CD4-positive, alpha-beta T cell treated with Interleukin-15 for 4 hours (primary cell): ENCODE measurements around the gene PCGF1.

Experiments
- DNase-seq: peaks from one replicate; pipeline ENCODE4 v3.0.0-alpha.2; 2020; ENCODE audit warnings: low spot score

Gene PCGF1

GRCh38 chr2:74507145-74507925 lies at the start of gene PCGF1:
PCGF1 (minus strand) TSS chr2:74507695; CDS start chr2:74507668, 27 bp downstream.
- DNase-seq: peak; percentile 98

GRCh38 chr2:74556831-74557370 lies 49.4 kb upstream of the PCGF1 start:
- DNase-seq: no peak

- DNase-seq: no peak
Measured at GRCh38 chr2:74556159-74556558, 48.7 kb upstream of the PCGF1 start.

- DNase-seq: no peak
Measured at GRCh38 chr2:74555610-74556103, 48.2 kb upstream of the PCGF1 start.

GRCh38 chr2:74554820-74555531 lies 47.5 kb upstream of the PCGF1 start:
- DNase-seq: peak; percentile 18

GRCh38 chr2:74553892-74554819 lies 46.7 kb upstream of the PCGF1 start, which contains the start of the genes DOK1 and LOXL3:
DOK1 (plus strand) TSS chr2:74554720; CDS start chr2:74554755, 35 bp downstream.
LOXL3 (minus strand) TSS chr2:74553942; CDS start chr2:74552634, 1,308 bp downstream.
- peak; percentile 80 for DNase-seq

GRCh38 chr2:74552914-74553811 lies 45.7 kb upstream of the PCGF1 start:
- DNase-seq: no peak

- no peak for DNase-seq
Measured at GRCh38 chr2:74551942-74552913, 44.7 kb upstream of the PCGF1 start.

- no peak for DNase-seq
Measured at GRCh38 chr2:74551530-74551929, 44.0 kb upstream of the PCGF1 start.

GRCh38 chr2:74550231-74550630 lies 42.7 kb upstream of the PCGF1 start:
- DNase-seq: no peak

- no peak for DNase-seq
Measured at GRCh38 chr2:74548900-74549826, 41.7 kb upstream of the PCGF1 start.

GRCh38 chr2:74548285-74548899 lies 40.9 kb upstream of the PCGF1 start:
- no peak for DNase-seq

- no peak for DNase-seq
Measured at GRCh38 chr2:74546004-74546403, 38.5 kb upstream of the PCGF1 start.

GRCh38 chr2:74544634-74545033 lies 37.1 kb upstream of the PCGF1 start:
- DNase-seq: peak; percentile 13

GRCh38 chr2:74542978-74543377 lies 35.5 kb upstream of the PCGF1 start:
- DNase-seq: no peak

- DNase-seq: no peak
Measured at GRCh38 chr2:74540291-74540690, 32.8 kb upstream of the PCGF1 start.

GRCh38 chr2:74538881-74539339 lies 31.4 kb upstream of the PCGF1 start:
- no peak for DNase-seq

- no peak for DNase-seq
Measured at GRCh38 chr2:74537140-74537539, 29.6 kb upstream of the PCGF1 start.
